Measurements from ENCODE around the gene SET. TPM values are rescaled to one million over a fixed set of nuclear protein-coding genes. Genes with fewer than 3 reads are reported as not detected.

SET gene
- total and polyA plus RNA-seq, 2 of the 8 experiments (the other 6 are each of a cell fraction or from before 2014, with no cell fraction given) = 466 to 1,345 TPM

DNA sequence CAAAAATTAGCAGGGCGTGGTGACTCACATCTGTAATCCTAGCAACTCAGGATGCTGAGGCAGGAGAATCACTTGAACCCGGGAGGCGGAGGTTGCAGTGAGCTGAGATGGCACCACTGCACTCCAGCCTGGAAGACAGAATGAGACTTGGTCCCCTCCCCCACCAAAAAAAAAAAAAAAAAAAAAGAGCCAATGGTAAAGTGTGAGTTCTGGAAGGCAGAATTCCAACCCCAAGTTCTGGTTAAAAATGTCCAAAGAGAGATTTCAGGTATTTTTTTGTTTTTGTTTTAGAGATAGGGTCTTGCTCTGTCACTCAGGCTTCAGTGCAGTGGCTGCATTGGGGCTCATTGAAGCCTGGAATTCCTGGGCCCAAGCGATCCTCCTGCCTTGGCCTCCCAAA, 1.6 kb upstream of the SET start:
- Histone ChIP-seq H4K91ac (replicated peaks; ENCODE audit: insufficient read length, low read length) (no peak overlapping the region), H4K20me1 (replicated peaks in 1 of 2; ENCODE audit: control insufficient read depth in 1 of 2, insufficient read depth in 2 of 2, low read length in 2 of 2) (peaks cover 31 to 33% of the 10 kb centered on the region in 2 experiments), H3K27ac (ENCODE audit: low read depth, low read length) (no peak overlapping the region), H3K4me1 (replicated peaks in 1 of 4; ENCODE audit: control insufficient read depth in 3 of 4, insufficient read depth in 4 of 4, low read length in 3 of 4) (peaks cover 6 to 15% (median 8%) of the 10 kb centered on the region in 4 experiments; a peak in 6 of 7 replicates), H2BK20ac (ENCODE audit: low read length) (no peak overlapping the region), H3K79me1 (ENCODE audit: low read depth, low read length) (peaks cover 8% of the 10 kb centered on the region; the same call in 1 of the 2 replicates), H3K23me2 (ENCODE audit: low read depth, low read length) (peaks cover 24% of the 10 kb centered on the region), H3K27me3 (replicated peaks in 1 of 4; ENCODE audit: control insufficient read depth in 3 of 4, extremely low read depth in 1 of 4, insufficient read depth in 3 of 4, low read length in 3 of 4) (no peaks in the 10 kb centered on the region), H2BK5ac (ENCODE audit: low read depth, low read length) (0 out of 2 replicates have a peak overlapping the region, but pooled peaks have one; percentile 93), H3K36me3 (ENCODE audit: control insufficient read depth in 2 of 4, insufficient read depth in 4 of 4, low read length in 3 of 4) (peaks cover 5 to 42% (median 12%) of the 10 kb centered on the region in 4 experiments), H4K8ac (ENCODE audit: extremely low read depth, insufficient read depth, low read length) (no peak overlapping the region), H2AFZ (ENCODE audit: low read length) (no peak overlapping the region), H2BK120ac (replicated peaks; ENCODE audit: low read depth, low read length) (no peak overlapping the region), H3K23ac (ENCODE audit: insufficient read length) (no peak overlapping the region), H3K9ac (replicated peaks in 1 of 4; ENCODE audit: extremely low read depth in 1 of 4, low read depth in 3 of 4, low read length in 3 of 4) (no peak overlapping the region), H3K4me3 (ENCODE audit: extremely low read depth in 1 of 4, insufficient read depth in 2 of 4, low read depth in 3 of 4, low read length in 4 of 4) (peak overlapping the region; percentile 11 to 96 (median 56); a peak in 5 of 8 replicates), H2BK15ac (ENCODE audit: low read length) (no peak overlapping the region), H2AK5ac (ENCODE audit: low read depth, low read length) (no peak overlapping the region), H3K56ac (replicated peaks; ENCODE audit: insufficient read length, low read depth, low read length) (no peak overlapping the region), H3K4me2 (ENCODE audit: insufficient read depth in 1 of 2, low read depth in 2 of 2, low read length in 2 of 2) (peak overlapping the region; percentile 90 to 100), H3K9me3 (ENCODE audit: insufficient read depth in 2 of 2, low read depth in 1 of 2, low read length in 1 of 2) (no peaks in the 10 kb centered on the region; a peak in 1 of 4 replicates), H4K5ac (ENCODE audit: insufficient read length, low read depth, low read length) (no peak overlapping the region), H3K79me2 (ENCODE audit: control insufficient read depth in 1 of 2, insufficient read depth in 2 of 2, low read length in 2 of 2) (peaks cover 40 to 74% of the 10 kb centered on the region in 2 experiments), H2BK12ac (ENCODE audit: low read depth, low read length) (no peak overlapping the region), H3K4ac (replicated peaks; ENCODE audit: insufficient read length, low read depth, low read length) (no peak overlapping the region), H3K14ac (ENCODE audit: insufficient read length) (no peak overlapping the region), H3K18ac (ENCODE audit: extremely low read depth, low read length) (no peak overlapping the region)
- DNase-seq (ENCODE audit: low read depth in 1 of 2, low spot score in 2 of 2) (no peak), FAIRE-seq (no peak)
- CTCF ChIA-PET (ENCODE audit: partially characterized antibody) = interaction anchor here (1.1 to 1.3 kb wide), 2 partner anchors 15 to 54 kb away, joined by 3 to 5 read pairs; partner anchors contain the start of gene PKN3
- WGBS, 2 experiments (ENCODE audit: extremely low coverage in 1 of 2, insufficient coverage in 1 of 2, insufficient read length in 1 of 2, insufficient replicate concordance in 2 of 2, low coverage in 1 of 2, low lambda C conversion rate in 2 of 2, missing lambda C conversion rate in 1 of 2) = 83% methylated on average over 4 of the region's 4 CpGs; no CpG with 5 or more reads in 1 of the 2 experiments
- POLR2A ChIA-PET (ENCODE audit: partially characterized antibody) = interaction anchor here (0.7 to 46.1 kb wide), 9 partner anchors 8 to 1511 kb away, joined by 3 to 1197 read pairs (median 47); partner anchors contain the start of genes DYNC2I2, PKN3, SET and ZDHHC12
- TF ChIP-seq KDM4A (IDR thresholded peaks at IDR 0.05; ENCODE audit: low read depth, low read length, severe bottlenecking) (no peak), BCL11A (IDR thresholded peaks at IDR 0.05; ENCODE audit: low read depth in 2 of 2, low read length in 2 of 2) (no peak), JUND (IDR thresholded peaks at IDR 0.05; ENCODE audit: low read length) (no peak), SRF (IDR thresholded peaks at IDR 0.05; ENCODE audit: low read depth, low read length) (no peak), KDM5A (IDR thresholded peaks at IDR 0.05; ENCODE audit: low read length) (no peak), ASH2L (IDR thresholded peaks at IDR 0.05; ENCODE audit: low read length) (no peak), CBX8 (IDR thresholded peaks at IDR 0.05; ENCODE audit: borderline replicate concordance, low read depth, low read length) (no peak), ZNF274 (IDR thresholded peaks at IDR 0.05; ENCODE audit: borderline replicate concordance, extremely low read depth, low read length) (no peak)
- TF ChIP-seq, protein P1, sequence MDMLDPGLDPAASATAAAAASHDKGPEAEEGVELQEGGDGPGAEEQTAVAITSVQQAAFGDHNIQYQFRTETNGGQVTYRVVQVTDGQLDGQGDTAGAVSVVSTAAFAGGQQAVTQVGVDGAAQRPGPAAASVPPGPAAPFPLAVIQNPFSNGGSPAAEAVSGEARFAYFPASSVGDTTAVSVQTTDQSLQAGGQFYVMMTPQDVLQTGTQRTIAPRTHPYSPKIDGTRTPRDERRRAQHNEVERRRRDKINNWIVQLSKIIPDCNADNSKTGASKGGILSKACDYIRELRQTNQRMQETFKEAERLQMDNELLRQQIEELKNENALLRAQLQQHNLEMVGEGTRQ (IDR thresholded peaks at IDR 0.05; ENCODE audit: low read length) = no peak
- TF ChIP-seq, protein P2, sequence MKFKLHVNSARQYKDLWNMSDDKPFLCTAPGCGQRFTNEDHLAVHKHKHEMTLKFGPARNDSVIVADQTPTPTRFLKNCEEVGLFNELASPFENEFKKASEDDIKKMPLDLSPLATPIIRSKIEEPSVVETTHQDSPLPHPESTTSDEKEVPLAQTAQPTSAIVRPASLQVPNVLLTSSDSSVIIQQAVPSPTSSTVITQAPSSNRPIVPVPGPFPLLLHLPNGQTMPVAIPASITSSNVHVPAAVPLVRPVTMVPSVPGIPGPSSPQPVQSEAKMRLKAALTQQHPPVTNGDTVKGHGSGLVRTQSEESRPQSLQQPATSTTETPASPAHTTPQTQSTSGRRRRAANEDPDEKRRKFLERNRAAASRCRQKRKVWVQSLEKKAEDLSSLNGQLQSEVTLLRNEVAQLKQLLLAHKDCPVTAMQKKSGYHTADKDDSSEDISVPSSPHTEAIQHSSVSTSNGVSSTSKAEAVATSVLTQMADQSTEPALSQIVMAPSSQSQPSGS (IDR thresholded peaks at IDR 0.05; ENCODE audit: low read length) = no peak

Data from H1 (cell line).